ENCODE results near the gene FCHSD2. TPM values are rescaled to one million over a fixed set of nuclear protein-coding genes. Genes with fewer than 3 reads are reported as not detected.
A peak's percentile ranks its signal among the peaks of the same experiment; 100 is the strongest.

The FCHSD2 gene
- total and polyA plus RNA-seq, 4 donors, result 14.7 to 41.6 (median 32.6) TPM

GRCh38 chr11:73091521-73092305, 50.4 kb downstream of the FCHSD2 start:
- no peak overlapping the region for H3K9ac ChIP-seq (ENCODE audit: insufficient read depth in 1 of 2, low read length in 2 of 2)
- no peaks in the 10 kb centered on the region for H3K27me3 ChIP-seq (ENCODE audit: control insufficient read depth in 3 of 3, insufficient read depth in 3 of 3, low read length in 2 of 3)
- no peak for DNase-seq
- H3K27ac ChIP-seq (ENCODE audit: low read depth in 1 of 2, low read length in 1 of 2), result no peak overlapping the region
- TF ChIP-seq CTCF (IDR thresholded peaks at IDR 0.05; ENCODE audit: control extremely low read depth, extremely low read depth), result no peak
- no peak overlapping the region for H3K4me3 ChIP-seq
- no peak for ATAC-seq (ENCODE audit: insufficient read depth, low FRiP score)
- WGBS, 2 donors, result 90 to 96% methylated on average over 9 of the region's 9 CpGs
- no peaks in the 10 kb centered on the region for H3K9me3 ChIP-seq (ENCODE audit: control insufficient read depth in 4 of 4, insufficient read depth in 3 of 4, low read length in 3 of 4)
- peaks cover 0 to 6% (median 0%) of the 10 kb centered on the region in 5 donors for H3K4me1 ChIP-seq (ENCODE audit: control insufficient read depth in 5 of 5, insufficient read depth in 5 of 5, low read length in 5 of 5)
- peaks cover 0 to 3% (median 0%) of the 10 kb centered on the region in 4 donors for H3K36me3 ChIP-seq (ENCODE audit: control insufficient read depth in 4 of 4, insufficient read depth in 4 of 4, low read length in 4 of 4)

DNA sequence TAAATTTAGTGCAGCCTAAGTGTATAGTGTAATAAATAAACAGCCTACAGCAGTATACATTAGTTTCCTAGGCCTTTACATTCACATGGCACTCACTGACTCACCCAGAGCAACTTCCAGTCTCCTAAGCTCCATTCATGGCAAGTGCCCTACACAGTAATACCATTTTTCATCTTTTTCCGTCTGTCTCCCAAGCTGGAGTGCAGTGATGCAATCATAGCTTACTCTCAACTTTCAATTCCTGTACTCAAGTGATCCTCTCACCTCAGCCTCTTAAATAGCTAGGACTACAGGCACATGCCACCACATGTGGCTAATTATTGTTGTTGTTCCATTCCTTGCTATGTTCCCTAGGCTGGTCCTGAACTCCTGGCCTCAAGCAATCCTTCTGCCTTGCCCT, 54.4 kb downstream of the FCHSD2 start:
- no peak overlapping the region for H3K4me3 ChIP-seq
- TF ChIP-seq CTCF (IDR thresholded peaks at IDR 0.05; ENCODE audit: control extremely low read depth, extremely low read depth), result no peak
- no peaks in the 10 kb centered on the region for H3K27me3 ChIP-seq (ENCODE audit: control insufficient read depth in 3 of 3, insufficient read depth in 3 of 3, low read length in 2 of 3)
- no peaks in the 10 kb centered on the region for H3K9me3 ChIP-seq (ENCODE audit: control insufficient read depth in 4 of 4, insufficient read depth in 3 of 4, low read length in 3 of 4)
- peak overlapping the region; percentile 40 to 47 for H3K27ac ChIP-seq (ENCODE audit: low read depth in 1 of 2, low read length in 1 of 2)
- no peak overlapping the region for H3K9ac ChIP-seq (ENCODE audit: insufficient read depth in 1 of 2, low read length in 2 of 2)
- H3K4me1 ChIP-seq (ENCODE audit: control insufficient read depth in 5 of 5, insufficient read depth in 5 of 5, low read length in 5 of 5), result peaks cover 0 to 2% (median 0%) of the 10 kb centered on the region in 5 donors
- peaks cover 0 to 3% (median 1%) of the 10 kb centered on the region in 4 donors for H3K36me3 ChIP-seq (ENCODE audit: control insufficient read depth in 4 of 4, insufficient read depth in 4 of 4, low read length in 4 of 4)
- DNase-seq (peak in 2 of 3 donors; percentile 12 to 59), ATAC-seq (ENCODE audit: insufficient read depth, low FRiP score) (peak; percentile 53)
- 28 to 59% methylated on average over 1 of the region's 1 CpG for WGBS, 2 donors

GRCh38 chr11:73085189-73085875, 56.8 kb downstream of the FCHSD2 start:
- Histone ChIP-seq H3K4me1 (ENCODE audit: control insufficient read depth in 5 of 5, insufficient read depth in 5 of 5, low read length in 5 of 5) (peaks cover 0 to 2% (median 0%) of the 10 kb centered on the region in 5 donors), H3K9me3 (ENCODE audit: control insufficient read depth in 4 of 4, insufficient read depth in 3 of 4, low read length in 3 of 4) (no peaks in the 10 kb centered on the region), H3K36me3 (ENCODE audit: control insufficient read depth in 4 of 4, insufficient read depth in 4 of 4, low read length in 4 of 4) (peaks cover 0 to 3% (median 1%) of the 10 kb centered on the region in 4 donors), H3K27ac (ENCODE audit: low read depth in 1 of 2, low read length in 1 of 2) (peak overlapping the region in 1 of 2 donors; percentile 72), H3K9ac (ENCODE audit: insufficient read depth in 1 of 2, low read length in 2 of 2) (no peak overlapping the region), H3K27me3 (ENCODE audit: control insufficient read depth in 3 of 3, insufficient read depth in 3 of 3, low read length in 2 of 3) (no peaks in the 10 kb centered on the region), H3K4me3 (no peak overlapping the region)
- no peak for ATAC-seq (ENCODE audit: insufficient read depth, low FRiP score)
- no peak for TF ChIP-seq CTCF (IDR thresholded peaks at IDR 0.05; ENCODE audit: control extremely low read depth, extremely low read depth)
- WGBS, 2 donors, result 39 to 73% methylated on average over 4 of the region's 4 CpGs
- DNase-seq, result no peak
